Measurements from ENCODE around the gene GKAP1. TPM values are rescaled to one million over a fixed set of nuclear protein-coding genes. Genes with fewer than 3 reads are reported as not detected.
A peak's percentile ranks its signal among the peaks of the same experiment; 100 is the strongest.
"Not testable (repeated sequence)": the region's sequence is repeated elsewhere in the genome, so short reads cannot be mapped to it uniquely, and the experiment has no call there.

GKAP1 gene
- total RNA-seq, 4 donors from 2014 or later = 5.0 to 18.9 (median 10.2) TPM

DNA sequence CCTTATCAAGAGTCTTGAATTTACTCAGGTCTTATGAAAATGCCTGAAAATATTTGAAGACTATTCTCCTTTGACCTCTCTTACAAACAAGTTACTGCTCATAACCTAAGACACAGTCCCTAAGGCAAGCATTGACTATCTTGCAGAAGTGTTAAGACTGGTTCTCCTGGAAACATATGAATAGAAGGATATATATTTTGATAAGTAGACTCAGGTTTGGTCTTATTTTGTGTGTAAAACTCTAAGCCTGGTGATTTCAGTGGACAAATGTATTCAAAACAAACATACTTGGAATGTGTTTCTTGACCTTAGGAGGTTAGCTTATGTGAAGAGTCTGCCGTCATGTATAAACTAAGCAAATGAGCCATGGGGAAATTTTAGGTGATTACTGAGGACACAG is 102.3 kb downstream of the GKAP1 start:
- TF ChIP-seq, protein P1, sequence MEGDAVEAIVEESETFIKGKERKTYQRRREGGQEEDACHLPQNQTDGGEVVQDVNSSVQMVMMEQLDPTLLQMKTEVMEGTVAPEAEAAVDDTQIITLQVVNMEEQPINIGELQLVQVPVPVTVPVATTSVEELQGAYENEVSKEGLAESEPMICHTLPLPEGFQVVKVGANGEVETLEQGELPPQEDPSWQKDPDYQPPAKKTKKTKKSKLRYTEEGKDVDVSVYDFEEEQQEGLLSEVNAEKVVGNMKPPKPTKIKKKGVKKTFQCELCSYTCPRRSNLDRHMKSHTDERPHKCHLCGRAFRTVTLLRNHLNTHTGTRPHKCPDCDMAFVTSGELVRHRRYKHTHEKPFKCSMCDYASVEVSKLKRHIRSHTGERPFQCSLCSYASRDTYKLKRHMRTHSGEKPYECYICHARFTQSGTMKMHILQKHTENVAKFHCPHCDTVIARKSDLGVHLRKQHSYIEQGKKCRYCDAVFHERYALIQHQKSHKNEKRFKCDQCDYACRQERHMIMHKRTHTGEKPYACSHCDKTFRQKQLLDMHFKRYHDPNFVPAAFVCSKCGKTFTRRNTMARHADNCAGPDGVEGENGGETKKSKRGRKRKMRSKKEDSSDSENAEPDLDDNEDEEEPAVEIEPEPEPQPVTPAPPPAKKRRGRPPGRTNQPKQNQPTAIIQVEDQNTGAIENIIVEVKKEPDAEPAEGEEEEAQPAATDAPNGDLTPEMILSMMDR (IDR thresholded peaks at IDR 0.05) = no peak
- no peak for DNase-seq (ENCODE audit: low spot score)
- no peak for ATAC-seq (ENCODE audit: low FRiP score)

DNA sequence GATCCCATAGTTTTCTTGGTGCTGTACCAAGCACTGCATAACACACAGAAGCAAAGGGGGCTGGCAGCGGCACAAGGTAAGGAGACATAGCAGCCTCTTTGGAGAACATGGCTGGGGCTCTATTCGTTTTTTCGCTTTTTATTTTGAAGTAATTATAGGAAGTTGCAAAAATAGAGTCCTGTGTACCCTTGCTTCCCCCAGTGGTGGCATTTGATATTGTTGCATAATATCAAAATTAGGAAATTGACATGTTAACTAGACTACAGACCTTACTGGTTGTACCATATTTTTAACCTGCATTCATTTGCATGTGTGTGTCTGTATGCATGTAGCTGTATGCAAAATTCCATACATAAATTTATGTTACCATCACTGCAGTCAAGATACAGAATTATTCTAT is 103.2 kb downstream of the GKAP1 start:
- TF ChIP-seq, protein P1 (IDR thresholded peaks at IDR 0.05) = no peak
- ATAC-seq (ENCODE audit: low FRiP score) = no peak
- no peak for DNase-seq (ENCODE audit: low spot score)

DNA sequence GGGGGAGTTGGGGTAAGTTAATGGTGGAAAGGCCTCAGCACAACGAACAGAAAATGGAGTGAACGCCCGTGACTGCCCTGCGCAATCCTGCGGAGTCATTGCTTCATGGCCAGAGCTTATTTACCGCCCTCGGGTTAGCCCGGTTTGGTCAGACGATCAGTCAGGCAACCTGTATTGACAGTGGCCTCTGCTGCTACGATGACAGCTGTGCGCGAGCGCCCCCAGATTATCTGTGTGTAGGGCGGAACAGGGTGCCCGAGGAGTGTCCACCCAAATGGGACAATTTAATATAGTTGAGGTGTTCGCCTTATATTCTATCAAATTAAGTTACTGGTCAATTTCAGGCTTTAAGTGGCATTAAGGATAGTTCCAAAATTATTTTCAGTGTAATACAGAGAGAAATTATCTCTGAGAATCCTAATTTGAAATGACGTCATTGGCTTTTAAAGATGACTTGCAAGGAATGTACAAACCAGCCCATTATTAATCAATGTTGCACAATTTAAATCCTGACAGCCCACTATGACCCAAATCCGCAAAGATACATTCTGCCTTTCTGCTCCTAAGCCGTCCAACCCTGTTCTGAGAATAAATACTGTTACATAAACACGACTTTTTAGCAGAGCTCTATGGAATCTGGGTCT is 108.9 kb downstream of the GKAP1 start:
- TF ChIP-seq, protein P1 (IDR thresholded peaks at IDR 0.05) = no peak
- DNase-seq (ENCODE audit: low spot score) (peak; percentile 76), ATAC-seq (ENCODE audit: low FRiP score) (peak; percentile 74)

DNA sequence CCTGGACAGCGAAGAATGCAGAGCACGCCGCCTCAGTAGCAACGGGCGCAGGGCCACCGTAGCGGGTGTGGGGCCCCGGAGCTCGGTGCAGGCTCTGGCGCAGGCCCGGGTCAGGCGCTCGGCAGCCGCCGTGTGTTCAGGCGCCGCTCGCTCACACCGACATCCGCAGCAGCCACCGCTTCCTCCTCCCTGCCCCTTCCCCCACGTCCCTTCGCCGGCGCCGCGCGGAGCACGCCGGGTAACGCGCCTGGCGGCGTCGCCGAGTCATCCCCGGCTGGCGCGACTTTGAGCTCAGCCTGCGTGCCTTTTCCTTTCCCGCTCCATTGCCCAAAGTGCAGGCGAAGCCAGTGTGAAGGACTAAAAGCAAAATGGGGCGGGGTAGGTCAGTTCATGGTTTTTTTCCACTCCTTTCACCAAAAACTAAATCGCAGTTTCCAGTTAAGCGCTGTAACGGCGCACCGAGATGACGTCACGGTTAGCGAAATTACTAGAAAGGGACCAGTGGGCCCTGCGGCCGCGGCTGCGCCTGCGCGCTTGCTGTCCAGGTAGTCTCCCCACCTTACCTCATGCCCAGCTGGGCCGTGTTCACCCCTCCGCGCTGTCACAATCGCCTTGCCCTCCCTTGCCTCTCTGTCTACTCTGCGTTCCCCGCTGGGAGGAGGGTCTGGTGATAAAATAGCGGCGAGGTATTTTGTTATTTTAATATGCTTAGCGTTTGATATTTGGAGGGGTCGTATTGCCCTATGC is 109.6 kb downstream of the GKAP1 start, which contains the start of gene UBQLN1:
Gene UBQLN1, minus strand, starts transcription at position 191 of the 747 bp plus-strand sequence. CDS start 279 bp downstream, outside the sequence.
- TF ChIP-seq, protein P1 (IDR thresholded peaks at IDR 0.05) = no peak
- ATAC-seq (ENCODE audit: low FRiP score) (peak; percentile 91), DNase-seq (ENCODE audit: low spot score) (peak; percentile 94)

DNA sequence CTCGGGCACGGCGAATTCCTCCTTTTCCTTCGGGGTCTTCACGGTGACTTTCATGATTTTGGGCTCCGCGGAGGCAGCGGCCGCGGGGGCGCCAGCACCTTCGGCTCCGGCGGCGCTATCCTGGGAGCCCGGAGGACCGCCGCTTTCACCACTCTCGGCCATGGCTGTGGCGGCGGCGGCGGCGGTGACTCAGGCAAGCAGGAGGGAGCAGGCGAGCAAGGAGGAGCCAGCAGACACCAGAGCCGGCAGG is 110.1 kb downstream of the GKAP1 start:
- DNase-seq (ENCODE audit: low spot score) = peak; percentile 54
- TF ChIP-seq, protein P1 (IDR thresholded peaks at IDR 0.05) = no peak
- ATAC-seq (ENCODE audit: low FRiP score) = peak; percentile 81

DNA sequence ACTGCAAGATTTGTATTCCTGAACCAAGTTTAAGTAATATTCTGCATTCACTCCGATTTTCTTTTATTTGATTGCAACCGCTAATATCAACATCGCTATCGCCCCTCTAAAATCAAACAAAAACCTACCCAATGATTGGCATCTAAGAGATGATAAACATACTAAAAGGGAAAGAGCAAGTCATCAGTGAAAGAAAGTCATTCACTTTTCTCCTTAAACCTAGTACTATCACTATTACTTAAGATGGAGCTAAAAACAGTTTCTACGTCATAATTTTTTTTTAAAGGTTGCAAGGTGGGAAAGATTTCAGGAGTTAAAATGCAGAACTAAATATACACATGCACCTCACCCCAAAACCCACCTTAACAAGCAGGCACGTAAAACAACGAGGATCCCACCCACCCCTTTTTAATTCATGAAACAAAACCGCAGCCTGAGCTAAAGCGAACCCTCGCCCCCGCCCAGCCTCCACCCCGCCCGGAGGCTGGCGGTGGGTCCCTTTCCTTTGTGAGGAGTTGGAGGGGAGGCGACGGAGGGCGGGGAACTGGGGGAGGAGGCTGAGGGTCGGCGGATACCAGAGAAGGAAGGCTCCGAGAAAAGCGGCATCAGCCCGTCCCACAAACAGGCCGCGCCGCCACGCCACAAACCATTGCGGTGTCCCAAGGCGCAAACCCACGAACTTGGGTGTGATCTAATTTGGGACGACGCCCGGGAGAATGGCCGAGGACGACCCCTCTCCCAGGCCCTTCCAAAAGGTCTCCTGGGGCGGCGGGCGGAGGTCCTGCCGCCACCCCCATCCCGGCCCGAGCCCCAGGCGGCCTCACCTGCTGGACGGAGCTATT is 110.7 kb downstream of the GKAP1 start:
- ATAC-seq (ENCODE audit: low FRiP score) = peak; percentile 26
- DNase-seq (ENCODE audit: low spot score) = peak; percentile 27
- TF ChIP-seq, protein P1 (IDR thresholded peaks at IDR 0.05) = no peak

DNA sequence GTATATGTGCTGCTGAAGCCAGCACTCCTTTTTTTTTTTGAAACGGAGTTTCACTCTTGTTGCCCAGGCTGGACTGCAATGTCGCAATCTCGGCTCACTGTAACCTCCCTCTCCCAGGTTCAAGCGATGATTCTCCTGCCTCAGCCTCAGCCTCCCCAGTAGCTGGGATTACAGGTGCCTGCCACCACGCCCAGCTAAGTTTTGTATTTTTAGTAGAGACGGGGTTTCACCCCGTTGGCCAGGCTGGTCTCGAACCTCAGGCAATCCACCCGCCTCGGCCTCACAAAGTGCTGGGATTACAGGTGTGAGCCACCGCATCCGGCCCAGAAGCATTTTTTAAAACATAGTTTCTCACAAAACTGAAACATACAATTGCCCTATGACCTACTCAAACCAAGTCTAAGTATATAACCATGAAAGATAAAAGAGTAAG is 112.3 kb downstream of the GKAP1 start:
- DNase-seq (ENCODE audit: low spot score); ATAC-seq (ENCODE audit: low FRiP score): not testable (repeated sequence)
